Activated T-helper 1 cell treated with anti-CD3 and anti-CD28 coated beads, Interleukin-12 subunit alpha, Interleukin-12 subunit beta, Interleukin-2, Interleukin-4 antibody, amounts not matched to agents 30 ng/mL and 10 ng/mL and 1 ng/mL, durations not matched to agents 14 hours and 24 hours and 36 hours (primary cell): ENCODE results near the gene S100B. TPM values are rescaled to one million over a fixed set of nuclear protein-coding genes. Genes with fewer than 3 reads are reported as not detected.

Source experiments
- DNase-seq: peaks from one replicate; pipeline ENCODE4 v3.0.0; 2021; ENCODE audit warnings: low spot score
- H3K27ac Mint-ChIP-seq: one replicate; pipeline ENCODE4 v1.8.0; 2021; ENCODE audit warnings: mild to moderate bottlenecking, mixed read lengths
- H3K27me3 Mint-ChIP-seq: one replicate; pipeline ENCODE4 v1.8.0; 2022; ENCODE audit warnings: mild to moderate bottlenecking, moderate library complexity, mixed read lengths; ENCODE audit not compliant: insufficient read depth
- H3K36me3 Mint-ChIP-seq: one replicate; pipeline ENCODE4 v1.8.0; 2021; ENCODE audit warnings: low read depth, mixed read lengths
- H3K4me1 Mint-ChIP-seq: one replicate; pipeline ENCODE4 v1.8.0; 2021; ENCODE audit warnings: low read depth, mixed read lengths
- H3K4me3 Mint-ChIP-seq: one replicate; pipeline ENCODE4 v1.8.0; 2021; ENCODE audit warnings: mild to moderate bottlenecking, moderate library complexity, mixed read lengths
- H3K9me3 Mint-ChIP-seq: one replicate; pipeline ENCODE4 v1.8.0; 2021; ENCODE audit warnings: mixed read lengths
- intact Hi-C: fragments of 100-400 bp; cut with micrococcal nuclease; formaldehyde crosslinking; loops from one replicate; pipeline ENCODE4 v1.15.1; 2024
- total RNA-seq: library from RNA; stranded (reverse); gene quantifications from 2 replicates; pipeline ENCODE4 v1.2.3, GENCODE V29; 2022

The S100B gene
- total RNA-seq, 1 donor from 2014 or later = not detected

GRCh38 chr21:46560568-46561444 is 44.1 kb downstream of the S100B start:
- H3K4me3 Mint-ChIP-seq = peak overlapping the region; percentile 73
- peaks cover 40% of the 10 kb centered on the region for H3K4me1 Mint-ChIP-seq
- H3K27ac Mint-ChIP-seq = peak overlapping the region; percentile 95
- H3K9me3 Mint-ChIP-seq = no peaks in the 10 kb centered on the region
- peaks cover 37% of the 10 kb centered on the region for H3K36me3 Mint-ChIP-seq
- H3K27me3 Mint-ChIP-seq = no peaks in the 10 kb centered on the region
- DNase-seq = no peak
- intact Hi-C loops = no loop called here

GRCh38 chr21:46559291-46559983 is 45.4 kb downstream of the S100B start:
- peak; percentile 47 for DNase-seq
- peak overlapping the region; percentile 95 for H3K27ac Mint-ChIP-seq
- peaks cover 40% of the 10 kb centered on the region for H3K4me1 Mint-ChIP-seq
- no peaks in the 10 kb centered on the region for H3K9me3 Mint-ChIP-seq
- peak overlapping the region; percentile 73 for H3K4me3 Mint-ChIP-seq
- intact Hi-C loops = loop anchor here (1.0 to 2.0 kb wide), 2 partner anchors 76 to 101 kb away; partner anchors contain the start of genes DIP2A and PRMT2
- no peaks in the 10 kb centered on the region for H3K27me3 Mint-ChIP-seq
- H3K36me3 Mint-ChIP-seq = peaks cover 39% of the 10 kb centered on the region

GRCh38 chr21:46557919-46558392 is 46.9 kb downstream of the S100B start:
- no peak overlapping the region for H3K27ac Mint-ChIP-seq
- intact Hi-C loops = loop anchor here (2.0 kb wide), 1 partner anchor 99 kb away; the partner anchor contains the start of gene DIP2A
- H3K9me3 Mint-ChIP-seq = no peaks in the 10 kb centered on the region
- H3K4me3 Mint-ChIP-seq = no peak overlapping the region
- H3K36me3 Mint-ChIP-seq = peaks cover 45% of the 10 kb centered on the region
- peaks cover 45% of the 10 kb centered on the region for H3K4me1 Mint-ChIP-seq
- DNase-seq = no peak
- no peaks in the 10 kb centered on the region for H3K27me3 Mint-ChIP-seq

GRCh38 chr21:46557469-46557868 is 47.4 kb downstream of the S100B start:
- peak overlapping the region; percentile 18 for H3K27ac Mint-ChIP-seq
- H3K27me3 Mint-ChIP-seq = no peaks in the 10 kb centered on the region
- H3K4me1 Mint-ChIP-seq = peaks cover 49% of the 10 kb centered on the region
- DNase-seq = no peak
- peaks cover 46% of the 10 kb centered on the region for H3K36me3 Mint-ChIP-seq
- no peak overlapping the region for H3K4me3 Mint-ChIP-seq
- intact Hi-C loops = no loop called here
- no peaks in the 10 kb centered on the region for H3K9me3 Mint-ChIP-seq

GRCh38 chr21:46556802-46557201 is 48.1 kb downstream of the S100B start:
- no peaks in the 10 kb centered on the region for H3K27me3 Mint-ChIP-seq
- peaks cover 48% of the 10 kb centered on the region for H3K4me1 Mint-ChIP-seq
- peaks cover 40% of the 10 kb centered on the region for H3K36me3 Mint-ChIP-seq
- no peak overlapping the region for H3K27ac Mint-ChIP-seq
- intact Hi-C loops = no loop called here
- no peak for DNase-seq
- no peaks in the 10 kb centered on the region for H3K9me3 Mint-ChIP-seq
- no peak overlapping the region for H3K4me3 Mint-ChIP-seq

- H3K27me3 Mint-ChIP-seq = no peaks in the 10 kb centered on the region
Measured at GRCh38 chr21:46555678-46556077, 49.2 kb downstream of the S100B start.

GRCh38 chr21:46555225-46555617 is 49.7 kb downstream of the S100B start:
- H3K36me3 Mint-ChIP-seq = peaks cover 30% of the 10 kb centered on the region
- H3K27ac Mint-ChIP-seq = no peak overlapping the region
- intact Hi-C loops = no loop called here

More at GRCh38 chr21:46555678-46556077, 49.2 kb downstream of the S100B start:
- intact Hi-C loops = no loop called here
- Mint-ChIP-seq H3K4me1 (peaks cover 48% of the 10 kb centered on the region), H3K9me3 (no peaks in the 10 kb centered on the region), H3K27ac (peak overlapping the region; percentile 72), H3K36me3 (peaks cover 30% of the 10 kb centered on the region), H3K4me3 (no peak overlapping the region)
- no peak for DNase-seq

GRCh38 chr21:46554431-46555224 is 50.3 kb downstream of the S100B start:
- no peaks in the 10 kb centered on the region for H3K27me3 Mint-ChIP-seq
- intact Hi-C loops = no loop called here
- H3K4me3 Mint-ChIP-seq = no peak overlapping the region
- no peak overlapping the region for H3K27ac Mint-ChIP-seq
- no peak for DNase-seq
- H3K36me3 Mint-ChIP-seq = peaks cover 27% of the 10 kb centered on the region
- H3K4me1 Mint-ChIP-seq = peaks cover 46% of the 10 kb centered on the region
- no peaks in the 10 kb centered on the region for H3K9me3 Mint-ChIP-seq

More at GRCh38 chr21:46555225-46555617, 49.7 kb downstream of the S100B start:
- Mint-ChIP-seq H3K27me3 (no peaks in the 10 kb centered on the region), H3K9me3 (no peaks in the 10 kb centered on the region), H3K4me3 (no peak overlapping the region), H3K4me1 (peaks cover 48% of the 10 kb centered on the region)
- no peak for DNase-seq

GRCh38 chr21:46553993-46554392 is 50.9 kb downstream of the S100B start:
- H3K27ac Mint-ChIP-seq = peak overlapping the region; percentile 34
- peaks cover 22% of the 10 kb centered on the region for H3K36me3 Mint-ChIP-seq

GRCh38 chr21:46552865-46553379 is 52.0 kb downstream of the S100B start:
- Mint-ChIP-seq H3K36me3 (peaks cover 29% of the 10 kb centered on the region), H3K27me3 (no peaks in the 10 kb centered on the region), H3K4me1 (peaks cover 35% of the 10 kb centered on the region), H3K4me3 (no peak overlapping the region), H3K9me3 (no peaks in the 10 kb centered on the region), H3K27ac (no peak overlapping the region)
- DNase-seq = no peak
- intact Hi-C loops = no loop called here

More at GRCh38 chr21:46553993-46554392, 50.9 kb downstream of the S100B start:
- Mint-ChIP-seq H3K27me3 (no peaks in the 10 kb centered on the region), H3K9me3 (no peaks in the 10 kb centered on the region), H3K4me3 (no peak overlapping the region), H3K4me1 (peaks cover 40% of the 10 kb centered on the region)
- DNase-seq = no peak
- intact Hi-C loops = no loop called here

GRCh38 chr21:46552274-46552673 is 52.6 kb downstream of the S100B start:
- peak overlapping the region; percentile 68 for H3K27ac Mint-ChIP-seq
- no peak overlapping the region for H3K4me3 Mint-ChIP-seq
- peaks cover 32% of the 10 kb centered on the region for H3K36me3 Mint-ChIP-seq
- intact Hi-C loops = no loop called here
- peaks cover 35% of the 10 kb centered on the region for H3K4me1 Mint-ChIP-seq
- DNase-seq = no peak
- H3K27me3 Mint-ChIP-seq = no peaks in the 10 kb centered on the region
- H3K9me3 Mint-ChIP-seq = no peaks in the 10 kb centered on the region

- no peak for DNase-seq
- peak overlapping the region; percentile 63 for H3K27ac Mint-ChIP-seq
- peaks cover 30% of the 10 kb centered on the region for H3K36me3 Mint-ChIP-seq
- peak overlapping the region; percentile 53 for H3K4me3 Mint-ChIP-seq
- peaks cover 35% of the 10 kb centered on the region for H3K4me1 Mint-ChIP-seq
- no peaks in the 10 kb centered on the region for H3K27me3 Mint-ChIP-seq
- intact Hi-C loops = no loop called here
- H3K9me3 Mint-ChIP-seq = no peaks in the 10 kb centered on the region
Measured at GRCh38 chr21:46551636-46552241, 53.1 kb downstream of the S100B start.
